Progenitor cell of endocrine pancreas (in vitro differentiated cells): Measurements from ENCODE around the gene PROKR2. TPM values are rescaled to one million over a fixed set of nuclear protein-coding genes. Genes with fewer than 3 reads are reported as not detected.

Experiments used
- DNase-seq: peaks from one replicate; pipeline ENCODE4 v3.0.0; 2021; ENCODE audit warnings: low spot score; ENCODE audit not compliant: unreplicated experiment
- H3K27ac Mint-ChIP-seq: 2 replicates; pipeline ENCODE4 v1.8.0; 2021; ENCODE audit warnings: mild to moderate bottlenecking, moderate library complexity, mixed read lengths
- H3K27me3 Mint-ChIP-seq: 2 replicates; pipeline ENCODE4 v1.8.0; 2021; ENCODE audit warnings: mixed read lengths
- H3K36me3 Mint-ChIP-seq: 2 replicates; pipeline ENCODE4 v1.8.0; 2022; ENCODE audit warnings: mixed read lengths; ENCODE audit not compliant: insufficient read depth
- H3K4me1 Mint-ChIP-seq: 2 replicates; pipeline ENCODE4 v1.8.0; 2021; ENCODE audit warnings: low read depth, mixed read lengths
- H3K4me3 Mint-ChIP-seq: 2 replicates; pipeline ENCODE4 v1.8.0; 2021; ENCODE audit warnings: low read depth, mild to moderate bottlenecking, moderate library complexity, mixed read lengths
- H3K9me3 Mint-ChIP-seq: 2 replicates; pipeline ENCODE4 v1.8.0; 2021; ENCODE audit warnings: low read depth, mixed read lengths
- CTCF ChIP-seq: fragments of 200-600 bp; sonication (generic); IDR thresholded peaks from one replicate; pipeline ENCODE4 v1.5.0; 2021; ENCODE audit warnings: antibody characterized with exemption, mild to moderate bottlenecking; ENCODE audit not compliant: unreplicated experiment
- total RNA-seq: library from RNA; stranded (reverse); gene quantifications from 2 replicates; pipeline ENCODE4 v1.2.1, GENCODE V29; 2021

PROKR2 gene
- total RNA-seq, 1 donor from 2014 or later: not detected

- no peak for TF ChIP-seq CTCF
- H3K36me3 Mint-ChIP-seq: no peaks in the 10 kb centered on the region
- H3K4me1 Mint-ChIP-seq: peaks cover 2% of the 10 kb centered on the region
- H3K27ac Mint-ChIP-seq: no peak overlapping the region
- H3K9me3 Mint-ChIP-seq: peaks cover 13% of the 10 kb centered on the region
- no peak overlapping the region for H3K4me3 Mint-ChIP-seq
- H3K27me3 Mint-ChIP-seq: peaks cover 61% of the 10 kb centered on the region
- DNase-seq: no peak
These were observed 2.8 kb downstream of the PROKR2 start for GRCh38 chr20:5313916-5314315.

GRCh38 chr20:5312518-5312917 is 4.2 kb downstream of the PROKR2 start:
- Mint-ChIP-seq H3K27me3 (peaks cover 47% of the 10 kb centered on the region), H3K27ac (no peak overlapping the region), H3K9me3 (peaks cover 19% of the 10 kb centered on the region)

GRCh38 chr20:5309971-5310370 is 6.8 kb downstream of the PROKR2 start:
- Mint-ChIP-seq H3K4me3 (no peak overlapping the region), H3K27ac (no peak overlapping the region), H3K4me1 (no peaks in the 10 kb centered on the region), H3K36me3 (no peaks in the 10 kb centered on the region), H3K27me3 (peaks cover 30% of the 10 kb centered on the region), H3K9me3 (peaks cover 30% of the 10 kb centered on the region)
- no peak for DNase-seq
- no peak for TF ChIP-seq CTCF

More at GRCh38 chr20:5312518-5312917, 4.2 kb downstream of the PROKR2 start:
- peaks cover 2% of the 10 kb centered on the region for H3K4me1 Mint-ChIP-seq
- no peak overlapping the region for H3K4me3 Mint-ChIP-seq
- no peak for DNase-seq
- no peaks in the 10 kb centered on the region for H3K36me3 Mint-ChIP-seq
- no peak for TF ChIP-seq CTCF

GRCh38 chr20:5298811-5299210 is 17.9 kb downstream of the PROKR2 start:
- Mint-ChIP-seq H3K36me3 (no peaks in the 10 kb centered on the region), H3K4me3 (no peak overlapping the region), H3K4me1 (no peaks in the 10 kb centered on the region), H3K27ac (no peak overlapping the region), H3K27me3 (peaks cover 40% of the 10 kb centered on the region), H3K9me3 (no peaks in the 10 kb centered on the region)
- no peak for DNase-seq
- TF ChIP-seq CTCF: no peak

- H3K27me3 Mint-ChIP-seq: peaks cover 43% of the 10 kb centered on the region
- no peaks in the 10 kb centered on the region for H3K36me3 Mint-ChIP-seq
- no peak overlapping the region for H3K4me3 Mint-ChIP-seq
- no peak overlapping the region for H3K27ac Mint-ChIP-seq
- DNase-seq: no peak
- TF ChIP-seq CTCF: no peak
- no peaks in the 10 kb centered on the region for H3K9me3 Mint-ChIP-seq
- no peaks in the 10 kb centered on the region for H3K4me1 Mint-ChIP-seq
These were observed 19.3 kb downstream of the PROKR2 start for GRCh38 chr20:5297280-5298004.
